ENCODE results near the gene DYNC1H1.

The DYNC1H1 gene

GRCh38 chr14:102005336-102005735 lies 41.0 kb downstream of the DYNC1H1 start:
- DNase-seq = no peak

DNA sequence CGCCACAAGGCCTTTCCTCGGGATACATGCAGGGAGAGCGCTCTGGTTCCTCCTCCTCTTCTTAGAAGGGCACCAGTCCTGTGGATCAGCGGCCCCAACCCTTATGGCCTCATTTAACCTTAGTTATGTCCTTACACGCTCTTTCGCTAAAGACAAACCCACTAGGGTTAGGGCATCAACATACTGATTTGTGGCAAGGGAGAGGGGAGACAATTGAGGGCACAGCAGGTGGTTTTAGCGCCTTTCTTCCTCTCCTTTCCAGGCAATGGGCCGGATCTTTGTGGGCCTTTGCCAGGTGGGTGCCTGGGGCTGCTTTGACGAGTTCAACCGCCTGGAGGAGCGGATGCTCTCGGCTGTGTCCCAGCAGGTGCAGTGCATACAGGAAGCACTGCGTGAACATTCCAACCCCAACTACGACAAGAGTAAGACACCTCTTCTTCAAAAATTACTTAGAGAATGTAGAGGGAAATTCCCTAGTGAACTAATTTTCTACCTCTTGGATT lies 43.6 kb downstream of the DYNC1H1 start:
- DNase-seq = no peak

- peak; percentile 55 for DNase-seq
These were observed 44.5 kb downstream of the DYNC1H1 start for GRCh38 chr14:102008891-102009290.

DNA sequence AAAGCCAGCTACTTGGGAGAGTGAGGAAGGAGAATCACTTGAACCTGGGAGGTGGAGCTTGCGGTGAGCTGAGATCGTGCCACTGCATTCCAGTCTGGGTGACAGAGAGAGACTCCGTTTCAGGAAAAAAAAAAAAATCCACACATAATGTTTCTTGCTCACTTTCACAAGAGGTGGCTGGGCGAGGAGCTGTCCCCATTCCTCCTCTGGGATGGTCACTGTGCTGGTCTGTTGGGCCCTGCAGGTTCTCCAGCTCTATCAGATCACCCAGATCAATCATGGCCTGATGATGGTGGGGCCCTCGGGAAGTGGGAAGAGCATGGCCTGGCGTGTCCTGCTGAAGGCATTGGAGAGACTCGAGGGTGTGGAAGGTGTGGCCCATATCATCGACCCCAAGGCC lies 47.3 kb downstream of the DYNC1H1 start:
- DNase-seq = no peak

DNA sequence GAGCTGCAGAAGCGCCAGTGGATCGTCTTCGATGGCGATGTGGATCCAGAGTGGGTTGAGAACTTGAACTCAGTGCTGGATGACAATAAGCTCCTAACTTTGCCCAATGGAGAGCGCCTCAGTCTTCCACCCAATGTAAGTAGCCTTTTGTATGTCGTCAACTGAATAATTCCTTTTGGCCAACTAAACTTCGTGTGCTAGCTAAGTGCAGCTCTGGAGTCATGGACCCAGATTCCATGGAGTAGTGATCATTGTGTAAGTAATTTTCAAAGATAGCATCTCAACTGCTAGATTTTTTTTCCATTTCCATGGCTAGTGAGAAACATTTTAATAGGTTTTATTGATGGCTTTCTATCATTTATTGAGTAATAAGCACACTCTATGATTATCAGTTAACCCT lies 48.0 kb downstream of the DYNC1H1 start:
- DNase-seq = no peak

- no peak for DNase-seq
These were observed 49.4 kb downstream of the DYNC1H1 start for GRCh38 chr14:102013669-102014200.

DNA sequence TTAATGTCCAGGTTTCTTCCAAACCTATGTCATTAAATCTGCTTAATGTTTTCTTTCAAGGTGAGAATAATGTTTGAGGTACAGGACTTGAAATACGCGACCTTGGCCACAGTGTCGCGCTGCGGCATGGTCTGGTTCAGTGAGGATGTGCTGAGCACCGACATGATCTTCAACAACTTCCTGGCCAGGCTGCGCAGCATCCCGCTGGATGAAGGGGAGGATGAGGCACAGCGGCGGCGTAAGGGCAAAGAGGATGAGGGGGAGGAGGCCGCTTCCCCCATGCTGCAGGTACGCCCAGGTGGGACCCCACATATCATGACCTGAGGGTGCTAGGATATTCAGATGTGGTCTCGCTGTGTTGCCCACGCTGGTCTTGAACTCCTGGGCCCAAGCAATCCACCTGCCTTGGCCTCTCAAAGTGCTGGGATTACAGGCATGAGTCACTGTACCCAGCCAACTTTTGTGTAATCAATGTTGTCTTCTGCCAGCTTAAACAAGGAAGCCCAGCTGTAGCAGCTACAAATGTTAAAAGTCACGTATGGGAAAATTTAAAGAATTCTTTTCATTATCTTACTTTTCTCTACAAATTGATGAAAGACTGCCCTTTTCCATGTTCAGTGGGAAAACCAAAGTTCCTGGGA lies 50.8 kb downstream of the DYNC1H1 start:
- no peak for DNase-seq

DNA sequence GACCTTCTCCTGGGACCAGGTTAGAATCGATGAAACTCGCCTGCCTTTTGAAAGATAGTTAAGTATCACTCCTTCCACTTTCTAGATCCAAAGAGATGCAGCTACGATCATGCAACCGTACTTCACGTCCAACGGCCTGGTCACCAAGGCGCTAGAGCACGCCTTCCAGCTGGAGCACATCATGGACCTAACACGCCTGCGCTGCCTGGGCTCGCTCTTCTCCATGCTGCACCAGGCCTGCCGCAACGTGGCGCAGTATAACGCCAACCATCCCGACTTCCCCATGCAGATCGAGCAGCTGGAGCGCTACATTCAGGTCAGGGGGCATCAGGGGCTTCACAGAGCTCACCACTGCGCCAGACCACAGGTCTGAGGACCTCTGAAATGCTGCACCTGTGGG lies 51.4 kb downstream of the DYNC1H1 start:
- no peak for DNase-seq

DNA sequence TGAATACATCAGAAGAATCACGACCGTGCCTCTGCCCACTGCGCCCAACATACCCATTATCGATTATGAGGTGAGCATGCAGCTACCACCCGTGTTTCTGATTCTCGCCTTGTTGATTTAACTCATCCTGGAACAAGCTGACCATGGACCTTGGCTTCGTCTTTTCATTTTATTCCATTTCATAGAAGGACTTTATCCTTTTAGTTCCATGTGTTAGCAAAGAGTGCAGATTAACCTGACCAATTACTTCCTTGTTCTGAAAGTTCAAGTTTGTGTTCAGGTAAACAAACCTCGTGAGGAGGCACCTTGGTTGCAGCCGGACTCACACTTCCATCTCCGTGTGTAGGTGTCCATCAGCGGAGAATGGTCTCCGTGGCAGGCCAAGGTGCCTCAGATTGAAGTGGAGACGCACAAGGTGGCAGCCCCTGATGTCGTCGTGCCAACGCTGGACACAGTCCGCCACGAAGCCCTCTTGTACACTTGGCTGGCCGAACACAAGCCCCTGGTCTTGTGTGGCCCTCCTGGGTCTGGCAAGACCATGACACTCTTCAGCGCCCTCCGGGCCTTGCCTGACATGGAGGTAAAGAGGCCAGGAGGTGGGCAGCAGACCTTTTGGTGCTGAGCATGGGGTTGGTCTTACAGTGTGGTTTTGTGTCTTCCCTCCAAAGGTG lies 52.2 kb downstream of the DYNC1H1 start:
- DNase-seq = no peak

DNA sequence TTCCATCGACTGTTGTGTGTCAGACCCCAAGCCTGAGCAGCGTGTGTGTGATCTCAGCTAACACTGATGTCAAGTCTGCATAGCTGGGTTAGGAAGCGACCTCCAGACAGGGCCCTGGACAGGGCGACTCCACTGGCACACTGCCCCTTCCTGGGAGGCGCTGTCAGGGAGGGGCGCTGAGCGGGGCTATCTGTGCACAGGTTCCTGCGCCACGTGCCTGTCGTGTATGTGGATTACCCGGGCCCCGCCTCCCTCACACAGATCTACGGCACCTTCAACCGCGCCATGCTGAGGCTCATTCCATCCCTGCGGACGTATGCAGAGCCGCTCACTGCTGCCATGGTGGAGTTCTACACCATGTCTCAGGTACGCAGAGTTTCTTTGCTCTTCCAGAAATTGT lies 53.9 kb downstream of the DYNC1H1 start:
- DNase-seq = no peak

DNA sequence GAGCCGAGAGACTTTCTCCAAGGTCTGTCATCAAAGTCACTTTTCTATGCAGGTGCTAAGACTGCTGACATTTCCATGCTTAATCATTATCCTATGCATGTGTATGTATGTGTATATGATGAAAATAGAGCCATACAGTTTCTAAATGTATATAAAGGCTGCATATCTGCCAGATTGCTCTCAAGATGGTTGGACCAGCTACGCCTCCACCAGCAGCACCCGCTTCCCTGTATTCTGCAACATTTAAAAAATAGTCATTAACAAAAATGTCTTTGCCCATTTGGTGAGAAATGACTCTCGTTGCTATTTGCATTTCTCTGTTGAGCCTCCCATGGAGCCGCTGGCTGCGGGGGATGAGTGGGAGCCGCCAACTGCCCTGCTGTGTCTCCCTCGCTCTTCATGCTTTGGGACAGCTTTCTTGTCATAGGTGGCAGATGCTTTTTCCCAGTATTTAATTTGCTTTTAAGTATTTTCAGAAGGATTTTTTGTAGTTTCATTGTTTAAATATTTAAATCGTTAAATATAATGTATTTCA lies 54.7 kb downstream of the DYNC1H1 start:
- no peak for DNase-seq

DNA sequence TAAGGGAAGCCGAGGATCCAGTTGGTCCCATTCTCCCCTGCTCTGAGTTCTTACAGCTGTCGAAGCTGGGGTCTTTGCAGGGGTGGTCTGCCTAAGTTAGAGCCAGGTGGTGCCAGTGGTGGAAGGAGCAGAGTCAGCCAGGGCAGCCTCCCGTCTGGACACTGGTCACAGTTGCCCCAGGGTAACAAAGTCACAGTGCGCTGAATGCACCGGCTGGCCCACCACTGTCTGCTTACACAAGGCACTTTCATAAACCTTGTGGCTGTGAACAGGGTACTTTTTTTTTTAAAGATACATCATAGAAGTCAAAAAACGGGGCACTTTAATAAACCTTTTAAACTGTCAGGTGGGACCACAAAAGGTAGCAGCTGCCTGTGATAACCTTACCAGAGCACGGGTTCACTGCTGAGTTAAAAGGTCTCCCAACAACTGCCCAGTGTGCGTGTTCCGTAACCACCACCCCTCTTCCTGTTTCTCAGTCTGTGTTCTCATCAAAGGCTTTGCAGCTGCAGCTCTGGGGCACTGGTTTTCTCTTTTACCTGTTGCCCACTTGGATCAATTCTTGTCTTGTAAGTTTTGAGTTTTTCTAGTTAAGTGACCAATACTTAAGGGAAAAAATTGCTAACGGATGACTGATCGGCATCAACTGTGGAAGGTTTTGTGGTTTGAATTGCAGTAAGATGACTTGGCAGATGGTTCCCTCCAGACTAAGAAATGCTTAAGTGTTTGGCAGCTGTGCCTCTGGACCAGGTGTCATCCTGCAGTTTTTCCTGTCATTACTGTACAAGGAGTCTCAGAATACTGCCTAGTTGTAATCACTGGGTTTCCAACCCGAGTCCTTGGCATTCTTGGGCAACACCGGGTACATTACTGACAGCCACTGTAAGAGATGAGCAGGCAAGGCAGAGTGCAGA lies 55.9 kb downstream of the DYNC1H1 start:
- DNase-seq = peak; percentile 39

DNA sequence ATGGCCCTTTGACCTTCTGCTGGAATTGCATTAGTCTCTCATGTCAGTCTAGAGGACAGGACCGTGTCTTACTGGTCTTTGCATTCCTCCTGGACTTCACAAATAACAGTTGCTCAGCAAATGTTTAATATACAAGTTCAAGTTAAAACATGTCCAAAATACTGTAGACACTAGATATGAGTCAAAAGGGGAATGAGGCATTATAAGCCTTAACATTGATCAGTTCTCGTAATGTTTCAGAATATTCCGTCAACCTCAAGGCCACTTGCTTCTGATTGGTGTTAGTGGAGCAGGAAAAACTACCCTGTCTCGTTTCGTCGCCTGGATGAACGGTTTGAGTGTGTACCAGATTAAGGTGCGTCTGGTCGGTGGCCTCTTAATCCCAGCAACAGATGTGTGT lies 62.6 kb downstream of the DYNC1H1 start:
- no peak for DNase-seq

DNA sequence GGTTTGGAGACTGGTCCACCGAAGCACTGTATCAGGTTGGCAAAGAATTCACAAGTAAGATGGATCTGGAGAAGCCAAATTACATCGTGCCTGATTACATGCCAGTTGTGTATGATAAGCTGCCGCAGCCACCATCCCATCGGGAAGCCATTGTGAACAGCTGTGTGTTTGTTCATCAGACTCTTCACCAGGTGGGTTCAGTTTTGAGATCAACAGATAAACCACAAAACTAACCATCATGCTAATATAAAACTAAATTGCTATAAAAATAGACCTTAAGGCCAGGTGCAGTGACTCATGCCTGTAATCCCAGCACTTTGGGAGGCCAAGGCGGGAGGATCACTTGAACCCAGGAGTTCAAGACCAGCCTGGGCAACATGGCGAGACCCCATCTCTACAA lies 63.6 kb downstream of the DYNC1H1 start:
- DNase-seq = no peak

DNA sequence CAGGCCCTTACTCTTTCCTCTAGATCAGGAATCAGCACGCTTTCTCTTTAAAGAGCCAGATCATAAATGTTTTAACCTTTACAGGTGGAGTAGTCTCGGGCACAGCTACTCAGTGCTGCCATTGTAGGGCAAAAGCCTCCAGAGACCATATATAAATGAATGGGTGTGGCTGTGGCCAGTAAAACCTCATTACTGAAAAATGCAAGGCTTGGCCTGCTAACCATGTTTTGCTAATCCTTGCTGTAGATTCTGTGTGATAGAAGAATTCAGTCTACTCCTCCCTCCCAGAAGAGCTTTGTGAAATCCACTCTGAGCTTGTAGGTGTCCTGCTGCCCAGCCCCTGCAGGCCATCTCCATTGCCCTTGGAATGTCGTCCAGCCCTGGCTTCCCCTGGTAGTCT lies 64.4 kb downstream of the DYNC1H1 start:
- DNase-seq = no peak

- DNase-seq = peak; percentile 75
These were observed 65.6 kb downstream of the DYNC1H1 start for GRCh38 chr14:102029956-102030355.

- no peak for DNase-seq
These were observed 68.9 kb downstream of the DYNC1H1 start for GRCh38 chr14:102033241-102033640.

- DNase-seq = no peak
These were observed 69.9 kb downstream of the DYNC1H1 start for GRCh38 chr14:102034301-102034700.

GRCh38 chr14:102035914-102036313 lies 71.5 kb downstream of the DYNC1H1 start:
- DNase-seq = no peak

DNA sequence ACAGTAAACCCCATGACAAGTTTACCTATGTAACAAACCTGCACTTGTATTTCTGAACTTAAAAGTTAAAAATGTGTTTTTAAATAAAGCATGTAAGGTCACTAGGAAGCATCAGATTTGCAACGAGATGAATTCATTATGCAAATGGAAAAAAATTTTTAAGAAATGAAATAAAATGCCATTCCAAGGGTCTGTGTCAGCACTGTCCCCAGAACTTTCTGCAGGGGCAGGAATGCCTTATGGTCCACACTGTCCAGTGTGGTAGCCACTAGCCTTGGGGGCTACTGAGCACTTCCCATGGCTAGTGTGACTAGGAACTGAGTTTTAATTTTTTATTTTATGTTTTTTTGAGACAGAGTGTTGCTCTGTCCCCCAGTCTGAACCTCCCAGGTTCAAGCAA lies 73.3 kb downstream of the DYNC1H1 start:
- DNase-seq = no peak

- no peak for DNase-seq
These were observed 74.8 kb downstream of the DYNC1H1 start for GRCh38 chr14:102039157-102039556.

- DNase-seq = no peak
These were observed 75.8 kb downstream of the DYNC1H1 start for GRCh38 chr14:102040153-102040552.

GRCh38 chr14:102042699-102043098 lies 78.3 kb downstream of the DYNC1H1 start:
- no peak for DNase-seq
